Stomach (tissue), 9 donors: ENCODE data around the gene RAB30. TPM values are rescaled to one million over a fixed set of nuclear protein-coding genes. Genes with fewer than 3 reads are reported as not detected.

ENCODE experiments used
- DNase-seq, 2 donors: peaks; one replicate each; pipeline versions ENCODE4 v3.0.0 to v3.0.0-alpha.2; 2013 to 2019
- H3K27ac ChIP-seq, 5 donors: fragments of 200-600 bp in 4 of 5; sonication (generic) in 4 of 5; one replicate each; pipeline ENCODE4 v1.5.1; 2013 to 2019; ENCODE audit warnings: mild to moderate bottlenecking in 1 of 5, moderate library complexity in 1 of 5
- H3K27me3 ChIP-seq, 3 donors: fragments of 200-600 bp; sonication (generic); one replicate each; pipeline ENCODE4 v1.5.1; 2017 to 2019; ENCODE audit warnings: mixed run types in 1 of 3
- H3K36me3 ChIP-seq, 4 donors: fragments of 200-600 bp; sonication (generic); 1 replicate in 3 of 4; 2 replicates in 1 of 4; pipeline ENCODE4 v1.5.1; 2016 to 2019
- H3K4me1 ChIP-seq, 4 donors: fragments of 200-600 bp; sonication (generic); one replicate each; pipeline ENCODE4 v1.5.1; 2016 to 2019
- H3K4me3 ChIP-seq, 4 donors: fragments of 200-600 bp; sonication (generic) in 3 of 4; one replicate each; pipeline ENCODE4 v1.5.1; 2016 to 2019; ENCODE audit warnings: mild to moderate bottlenecking in 1 of 4
- H3K9me3 ChIP-seq, 4 donors: fragments of 200-600 bp; sonication (generic); one replicate each; pipeline ENCODE4 v1.5.1; 2016 to 2019
- EP300 ChIP-seq: sonication (generic); formaldehyde crosslinking; IDR thresholded peaks from one replicate; pipeline ENCODE4 v1.6.1; 2017; ENCODE audit warnings: antibody characterized with exemption
- POLR2A ChIP-seq, 4 donors: fragments of 450-650 bp; IDR thresholded peaks; one replicate each; pipeline ENCODE4 v1.6.1; 2016; ENCODE audit warnings: antibody characterized with exemption in 4 of 4, control low read depth in 2 of 4, mild to moderate bottlenecking in 1 of 4, moderate library complexity in 1 of 4
- POLR2AphosphoS5 ChIP-seq, 3 donors: sonication (generic); formaldehyde crosslinking; IDR thresholded peaks; one replicate each; pipeline ENCODE4 v1.6.1; 2016; ENCODE audit warnings: antibody characterized with exemption in 3 of 3
- WGBS, 5 donors: extraction: QIAGEN DNeasy Blood & Tissue Kit in 3 of 5; methylation state at CpG; one replicate each; pipeline versions ENCODE4 v1.1.5 to v1.1.7; 2013 to 2018; 5-methylcytosine and 5-hydroxymethylcytosine counted together
- intact Hi-C: fragments of 100-400 bp; cut with DNase I; formaldehyde crosslinking; loops from one replicate; pipeline ENCODE4 v1.15.1; 2023; ENCODE audit warnings: low total_unique reads
- polyA plus RNA-seq, 3 donors: library from polyadenylated mRNA; stranded (reverse); fragments of 200-250 nt; gene quantifications; one replicate each; pipeline ENCODE4 v1.2.3, GENCODE V29; 2013
- total RNA-seq, 5 donors: library from RNA; depleted of rRNA; stranded (reverse); fragments of >200 nt; gene quantifications; one replicate each; pipeline versions ENCODE4 v1.1.0 to v1.2.3, GENCODE V29; 2014 to 2016
- TF ChIP-seq, protein P1 (sequence below), 7 experiments: fragments of 450-650 bp in 4 of 7; fragments of 200-600 bp in 3 of 7; sonication (generic) in 3 of 7; IDR thresholded peaks; one replicate each; pipeline ENCODE4 v1.5.1; 2016 to 2019; ENCODE audit warnings: antibody characterized with exemption in 7 of 7, control low read depth in 2 of 7, mild to moderate bottlenecking in 1 of 7
- donor health status: healthy with polysubstance abuse.
- donor health status: Bipolar disorder and iron deficiency.
- donor health status: healthy.

RAB30 gene
- total and polyA plus RNA-seq, 8 donors, result 0.29 to 14.0 (median 3.1) TPM

GRCh38 chr11:83002522-83002921 is 69.2 kb downstream of the RAB30 start:
- H3K4me3 ChIP-seq, result no peak overlapping the region
- 90 to 98% (median 95%) methylated on average over 3 of the region's 3 CpGs for WGBS, 5 donors
- H3K4me1 ChIP-seq, result peaks cover 9 to 35% (median 22%) of the 10 kb centered on the region in 4 donors
- H3K27me3 ChIP-seq, result no peaks in the 10 kb centered on the region
- no peaks in the 10 kb centered on the region for H3K36me3 ChIP-seq
- H3K27ac ChIP-seq, result no peak overlapping the region
- DNase-seq, result no peak
- intact Hi-C loops, result no loop called here
- no peaks in the 10 kb centered on the region for H3K9me3 ChIP-seq
- no peak for TF ChIP-seq POLR2AphosphoS5 (IDR thresholded peaks at IDR 0.05)
- no peak for TF ChIP-seq EP300
- TF ChIP-seq POLR2A (IDR thresholded peaks at IDR 0.05), result no peak
- TF ChIP-seq, protein P1, sequence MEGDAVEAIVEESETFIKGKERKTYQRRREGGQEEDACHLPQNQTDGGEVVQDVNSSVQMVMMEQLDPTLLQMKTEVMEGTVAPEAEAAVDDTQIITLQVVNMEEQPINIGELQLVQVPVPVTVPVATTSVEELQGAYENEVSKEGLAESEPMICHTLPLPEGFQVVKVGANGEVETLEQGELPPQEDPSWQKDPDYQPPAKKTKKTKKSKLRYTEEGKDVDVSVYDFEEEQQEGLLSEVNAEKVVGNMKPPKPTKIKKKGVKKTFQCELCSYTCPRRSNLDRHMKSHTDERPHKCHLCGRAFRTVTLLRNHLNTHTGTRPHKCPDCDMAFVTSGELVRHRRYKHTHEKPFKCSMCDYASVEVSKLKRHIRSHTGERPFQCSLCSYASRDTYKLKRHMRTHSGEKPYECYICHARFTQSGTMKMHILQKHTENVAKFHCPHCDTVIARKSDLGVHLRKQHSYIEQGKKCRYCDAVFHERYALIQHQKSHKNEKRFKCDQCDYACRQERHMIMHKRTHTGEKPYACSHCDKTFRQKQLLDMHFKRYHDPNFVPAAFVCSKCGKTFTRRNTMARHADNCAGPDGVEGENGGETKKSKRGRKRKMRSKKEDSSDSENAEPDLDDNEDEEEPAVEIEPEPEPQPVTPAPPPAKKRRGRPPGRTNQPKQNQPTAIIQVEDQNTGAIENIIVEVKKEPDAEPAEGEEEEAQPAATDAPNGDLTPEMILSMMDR (IDR thresholded peaks at IDR 0.05), result no peak

GRCh38 chr11:83002053-83002452 is 69.6 kb downstream of the RAB30 start:
- H3K4me1 ChIP-seq, result peaks cover 4 to 35% (median 22%) of the 10 kb centered on the region in 4 donors
- no peak overlapping the region for H3K27ac ChIP-seq
- intact Hi-C loops, result no loop called here
- H3K4me3 ChIP-seq, result no peak overlapping the region
- 79 to 94% (median 83%) methylated on average over 3 of the region's 3 CpGs for WGBS, 5 donors
- no peaks in the 10 kb centered on the region for H3K27me3 ChIP-seq
- H3K36me3 ChIP-seq, result no peaks in the 10 kb centered on the region
- no peak for DNase-seq
- no peaks in the 10 kb centered on the region for H3K9me3 ChIP-seq
- TF ChIP-seq, protein P1 (IDR thresholded peaks at IDR 0.05), result no peak
- TF ChIP-seq EP300 (no peak), POLR2AphosphoS5 (IDR thresholded peaks at IDR 0.05) (no peak), POLR2A (IDR thresholded peaks at IDR 0.05) (no peak)

DNA sequence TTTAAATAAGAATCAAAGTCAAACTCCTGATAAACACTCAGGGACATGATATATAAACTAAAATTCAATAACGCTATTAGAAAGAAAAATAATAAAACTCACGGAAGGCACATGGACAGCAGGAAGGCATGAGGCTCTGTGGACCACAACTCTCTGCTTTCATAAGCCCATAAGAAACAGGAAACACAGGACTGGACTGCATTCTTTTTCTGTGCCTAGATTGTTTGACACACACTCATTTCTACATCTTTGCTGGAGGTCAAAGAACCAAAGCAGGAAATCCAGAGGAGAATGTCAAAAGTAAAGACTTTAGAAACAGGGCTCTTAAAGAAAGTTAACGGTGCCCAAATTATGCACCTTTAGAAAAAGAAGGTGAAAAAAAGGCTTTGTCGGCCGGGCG is 71.3 kb downstream of the RAB30 start:
- H3K4me1 ChIP-seq, result peaks cover 0 to 40% (median 26%) of the 10 kb centered on the region in 4 donors
- DNase-seq, result no peak
- WGBS, 5 donors, result 93 to 97% (median 96%) methylated on average over 6 of the region's 6 CpGs
- H3K36me3 ChIP-seq, result no peaks in the 10 kb centered on the region
- H3K27ac ChIP-seq, result no peak overlapping the region
- intact Hi-C loops, result no loop called here
- H3K27me3 ChIP-seq, result no peaks in the 10 kb centered on the region
- no peaks in the 10 kb centered on the region for H3K9me3 ChIP-seq
- H3K4me3 ChIP-seq, result no peak overlapping the region
- TF ChIP-seq POLR2AphosphoS5 (IDR thresholded peaks at IDR 0.05) (no peak), EP300 (no peak), POLR2A (IDR thresholded peaks at IDR 0.05) (no peak)
- TF ChIP-seq, protein P1 (IDR thresholded peaks at IDR 0.05), result no peak

DNA sequence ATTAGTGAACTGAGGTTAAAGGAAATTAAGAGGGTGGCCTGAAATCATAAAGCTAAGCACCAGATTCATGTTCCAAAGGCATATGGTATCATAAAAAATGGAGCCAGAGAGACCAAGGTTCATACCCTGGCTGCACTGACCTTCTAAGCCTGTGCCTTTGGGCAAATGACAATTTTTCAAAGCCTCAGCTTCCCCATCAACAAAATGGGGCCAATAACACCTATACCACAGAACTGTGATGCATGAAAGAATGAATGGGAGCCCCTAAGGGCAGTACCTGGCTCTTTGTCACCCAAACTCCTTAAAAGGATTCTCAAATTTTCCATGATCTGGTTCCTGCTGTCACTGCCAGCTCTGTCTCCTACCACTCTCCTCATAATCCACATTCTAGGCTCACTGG is 72.5 kb downstream of the RAB30 start:
- H3K4me1 ChIP-seq, result peaks cover 0 to 36% (median 26%) of the 10 kb centered on the region in 4 donors
- intact Hi-C loops, result no loop called here

More for the DNA sequence above, 72.5 kb downstream of the RAB30 start:
- no peak overlapping the region for H3K27ac ChIP-seq
- no peaks in the 10 kb centered on the region for H3K9me3 ChIP-seq
- no peak overlapping the region for H3K4me3 ChIP-seq
- DNase-seq, result no peak
- no peaks in the 10 kb centered on the region for H3K27me3 ChIP-seq
- H3K36me3 ChIP-seq, result no peaks in the 10 kb centered on the region
- TF ChIP-seq EP300 (no peak), POLR2A (IDR thresholded peaks at IDR 0.05) (no peak), POLR2AphosphoS5 (IDR thresholded peaks at IDR 0.05) (no peak)
- TF ChIP-seq, protein P1 (IDR thresholded peaks at IDR 0.05), result no peak
